Peyer's patch (tissue), 4 donors: Measurements from ENCODE around the gene ARL13B.

Experiments used
- POLR2A ChIP-seq, 2 donors: fragments of 450-650 bp; IDR thresholded peaks; one replicate each; pipeline ENCODE4 v1.5.1; 2017; ENCODE audit warnings: antibody characterized with exemption in 2 of 2, mild to moderate bottlenecking in 2 of 2, moderate library complexity in 2 of 2
- TF ChIP-seq, protein P1 (sequence below), 6 experiments: fragments of 450-650 bp in 4 of 6; fragments of 200-600 bp in 2 of 6; sonication (generic) in 1 of 6; IDR thresholded peaks; one replicate each; pipeline ENCODE4 v1.5.1; 2017 to 2019; ENCODE audit warnings: antibody characterized with exemption in 6 of 6, mild to moderate bottlenecking in 3 of 6, moderate library complexity in 1 of 6

DNA sequence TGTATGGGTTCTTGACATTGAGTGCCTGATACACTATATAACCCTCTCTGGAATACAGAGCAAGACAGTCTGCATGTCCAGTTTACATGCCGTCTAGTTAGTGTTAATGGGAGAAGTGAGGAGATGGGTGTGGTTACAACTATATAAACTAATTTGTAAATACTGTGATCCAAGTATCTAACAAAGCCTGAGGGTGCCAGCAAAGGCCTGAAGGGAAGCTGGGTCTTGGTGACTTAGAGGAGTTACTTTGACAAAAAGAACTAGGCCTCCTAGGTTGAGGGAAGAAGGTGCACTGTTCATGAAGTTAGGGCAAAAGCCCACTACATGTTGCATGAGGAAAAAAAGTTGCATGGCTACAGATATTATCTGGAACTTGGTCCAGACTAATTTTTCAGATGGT is 85.2 kb downstream of the ARL13B start:
- TF ChIP-seq, protein P1, sequence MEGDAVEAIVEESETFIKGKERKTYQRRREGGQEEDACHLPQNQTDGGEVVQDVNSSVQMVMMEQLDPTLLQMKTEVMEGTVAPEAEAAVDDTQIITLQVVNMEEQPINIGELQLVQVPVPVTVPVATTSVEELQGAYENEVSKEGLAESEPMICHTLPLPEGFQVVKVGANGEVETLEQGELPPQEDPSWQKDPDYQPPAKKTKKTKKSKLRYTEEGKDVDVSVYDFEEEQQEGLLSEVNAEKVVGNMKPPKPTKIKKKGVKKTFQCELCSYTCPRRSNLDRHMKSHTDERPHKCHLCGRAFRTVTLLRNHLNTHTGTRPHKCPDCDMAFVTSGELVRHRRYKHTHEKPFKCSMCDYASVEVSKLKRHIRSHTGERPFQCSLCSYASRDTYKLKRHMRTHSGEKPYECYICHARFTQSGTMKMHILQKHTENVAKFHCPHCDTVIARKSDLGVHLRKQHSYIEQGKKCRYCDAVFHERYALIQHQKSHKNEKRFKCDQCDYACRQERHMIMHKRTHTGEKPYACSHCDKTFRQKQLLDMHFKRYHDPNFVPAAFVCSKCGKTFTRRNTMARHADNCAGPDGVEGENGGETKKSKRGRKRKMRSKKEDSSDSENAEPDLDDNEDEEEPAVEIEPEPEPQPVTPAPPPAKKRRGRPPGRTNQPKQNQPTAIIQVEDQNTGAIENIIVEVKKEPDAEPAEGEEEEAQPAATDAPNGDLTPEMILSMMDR (IDR thresholded peaks at IDR 0.05) = no peak
- no peak for TF ChIP-seq POLR2A (IDR thresholded peaks at IDR 0.05)
